Coronary artery (tissue), 2 donors: ENCODE data around the gene CLCN6.

Experiments
- DNase-seq: peaks from one replicate; pipeline ENCODE4 v3.0.0-alpha.2; 2017; ENCODE audit warnings: low spot score
- H3K27ac ChIP-seq, 2 donors: fragments of 200-600 bp; sonication (generic); one replicate each; pipeline ENCODE4 v1.5.1; 2016 to 2019
- H3K4me3 ChIP-seq: fragments of 200-600 bp; sonication (generic); 2 replicates; pipeline ENCODE4 v1.5.1; 2016; ENCODE audit warnings: mild to moderate bottlenecking, moderate library complexity
- CTCF ChIP-seq: fragments of 200-600 bp; sonication (generic); IDR thresholded peaks from one replicate; pipeline ENCODE4 v1.5.1; 2019; ENCODE audit warnings: antibody characterized with exemption

The CLCN6 gene

GRCh38 chr1:11887666-11888007 lies 81.6 kb downstream of the CLCN6 start:
- no peak for DNase-seq
- Histone ChIP-seq H3K27ac (no peak overlapping the region), H3K4me3 (no peak overlapping the region)
- no peak for TF ChIP-seq CTCF

- Histone ChIP-seq H3K4me3 (no peak overlapping the region), H3K27ac (no peak overlapping the region)
- DNase-seq = no peak
- no peak for TF ChIP-seq CTCF
Observed at GRCh38 chr1:11888206-11888876, 82.3 kb downstream of the CLCN6 start.

GRCh38 chr1:11888877-11889208 lies 82.9 kb downstream of the CLCN6 start:
- DNase-seq = no peak
- no peak for TF ChIP-seq CTCF
- no peak overlapping the region for H3K4me3 ChIP-seq
- no peak overlapping the region for H3K27ac ChIP-seq

GRCh38 chr1:11891433-11892186 lies 85.6 kb downstream of the CLCN6 start:
- DNase-seq = no peak
- no peak for TF ChIP-seq CTCF
- Histone ChIP-seq H3K4me3 (no peak overlapping the region), H3K27ac (no peak overlapping the region)
